NCI-H526 treated with DMSO at 0.1 percent for 48 hours (cell line): ENCODE measurements around the gene ASF1B.
A peak's percentile ranks its signal among the peaks of the same experiment; 100 is the strongest.

Experiments used
- DNase-seq: peaks from one replicate; lab custom pipeline; 2025; lab: John Stamatoyannopoulos, UW

The ASF1B gene

DNA sequence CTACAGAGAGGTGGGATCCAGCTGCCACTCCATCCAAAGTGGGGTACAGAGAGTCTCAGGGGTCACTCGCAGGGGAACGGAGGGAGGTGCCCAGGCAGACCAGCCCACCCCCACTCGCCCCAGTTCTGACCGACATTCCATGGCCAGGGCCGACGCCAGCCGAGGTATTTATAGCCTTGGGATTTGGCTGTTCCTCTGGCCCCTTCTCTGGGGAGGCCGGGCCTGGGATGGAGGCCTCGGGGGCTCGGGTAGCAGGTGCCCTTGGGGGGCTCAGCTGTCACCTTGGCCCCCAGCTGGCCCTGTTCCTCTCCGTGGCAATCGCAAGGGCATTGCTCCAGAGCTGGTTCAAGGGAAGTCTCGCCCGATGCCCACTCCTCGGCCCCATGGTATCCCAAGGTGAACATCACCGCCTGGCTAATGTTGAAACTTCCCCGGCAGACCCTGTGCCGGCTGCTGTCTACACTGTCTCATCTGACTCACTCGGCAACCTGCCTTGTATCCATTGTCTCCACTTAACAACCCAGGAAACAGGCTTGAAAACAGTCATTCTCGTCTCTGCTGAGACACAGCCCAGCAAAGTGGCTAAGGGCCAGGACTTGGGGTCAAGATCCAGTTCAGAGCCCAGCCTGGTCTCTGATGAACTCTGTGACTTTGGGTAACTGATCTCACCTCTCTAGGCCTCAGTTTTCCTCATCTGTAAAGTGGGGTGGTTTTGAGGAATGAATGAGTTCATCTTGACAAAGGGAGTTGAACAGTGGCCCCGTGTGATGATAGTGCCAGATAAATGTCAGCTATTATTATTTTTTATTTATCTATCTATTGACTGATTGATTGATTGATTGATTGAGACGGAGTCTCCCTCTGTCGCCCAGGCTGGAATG is 28.6 kb downstream of the ASF1B start:
- no peak for DNase-seq

DNA sequence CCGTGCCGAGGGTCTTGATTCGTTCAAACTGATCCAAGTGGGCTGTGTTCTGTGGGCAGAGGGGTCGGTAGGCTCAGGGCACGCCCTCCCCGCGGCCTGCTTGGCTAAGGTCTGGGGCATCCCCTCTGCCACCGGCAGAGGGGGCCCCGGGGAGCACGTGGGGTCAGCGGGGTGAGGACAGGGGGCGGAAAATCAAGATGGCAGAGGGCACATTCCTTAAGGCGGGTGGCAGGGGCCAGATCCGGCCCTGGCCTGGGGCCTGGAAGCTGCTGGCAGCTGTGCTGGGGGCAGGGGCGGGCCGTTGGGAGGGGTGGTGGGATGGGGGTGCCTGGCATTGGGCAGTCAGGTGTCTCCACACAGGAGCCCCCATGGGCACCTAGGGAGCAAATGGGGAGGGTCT is 29.5 kb downstream of the ASF1B start:
- DNase-seq: no peak

DNA sequence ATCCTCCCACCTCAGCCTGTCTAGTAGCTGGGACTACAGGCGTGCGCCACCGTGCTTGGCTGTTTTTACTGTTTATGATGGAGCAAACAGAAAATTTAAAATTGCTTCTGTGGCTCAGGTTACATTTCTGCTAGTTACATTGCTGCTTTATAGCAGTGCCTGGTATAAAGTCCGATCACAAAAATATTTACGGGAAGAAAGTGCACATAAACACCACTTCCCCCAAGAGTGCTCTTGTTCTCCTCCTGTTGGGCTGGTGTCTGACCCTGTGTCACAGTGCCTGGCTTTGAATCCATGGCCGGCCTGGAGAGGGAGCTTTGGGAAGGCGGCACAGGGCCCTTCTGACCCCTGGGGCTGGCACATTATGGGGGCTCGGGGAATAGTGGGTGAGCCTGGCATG is 30.7 kb downstream of the ASF1B start:
- DNase-seq: no peak

DNA sequence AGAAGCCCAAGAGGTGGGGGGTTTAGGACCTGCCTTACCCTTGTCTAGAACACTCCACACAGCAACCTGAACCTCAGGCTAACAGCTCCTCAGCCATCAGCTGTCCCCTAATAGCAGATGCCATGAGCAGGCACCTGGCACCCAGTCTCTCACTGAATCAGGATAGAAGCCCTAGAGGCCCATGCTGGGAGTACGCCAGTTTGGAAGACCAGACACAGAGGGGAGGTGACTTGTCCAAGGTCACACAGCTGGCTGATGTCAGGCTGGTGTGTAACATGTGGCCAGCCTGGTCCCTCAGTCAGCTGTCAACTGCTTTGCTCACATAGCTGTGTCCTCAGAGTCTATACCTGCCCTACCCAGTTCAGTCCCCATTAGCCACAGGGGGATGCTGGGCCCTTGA is 33.1 kb downstream of the ASF1B start:
- DNase-seq: no peak

DNA sequence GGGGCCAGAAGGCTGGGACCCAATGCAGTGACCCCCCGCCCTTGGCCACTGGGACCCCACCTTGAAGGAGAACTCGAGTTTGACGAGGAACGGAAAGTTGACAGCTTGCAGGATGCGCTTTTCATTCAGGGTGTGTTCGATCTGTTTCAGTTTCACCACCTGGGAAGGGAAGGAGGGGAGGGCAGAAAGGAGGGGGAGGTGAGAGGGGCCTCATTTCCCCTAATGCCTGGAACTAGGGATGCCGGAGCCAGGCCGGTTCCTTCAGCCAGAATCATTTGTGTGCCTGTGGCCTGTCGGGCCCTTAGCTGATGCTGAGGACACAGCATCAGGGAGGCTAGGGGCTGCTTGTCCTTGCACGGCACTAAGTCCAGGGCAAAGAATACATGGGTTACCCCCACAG is 33.6 kb downstream of the ASF1B start:
- no peak for DNase-seq

DNA sequence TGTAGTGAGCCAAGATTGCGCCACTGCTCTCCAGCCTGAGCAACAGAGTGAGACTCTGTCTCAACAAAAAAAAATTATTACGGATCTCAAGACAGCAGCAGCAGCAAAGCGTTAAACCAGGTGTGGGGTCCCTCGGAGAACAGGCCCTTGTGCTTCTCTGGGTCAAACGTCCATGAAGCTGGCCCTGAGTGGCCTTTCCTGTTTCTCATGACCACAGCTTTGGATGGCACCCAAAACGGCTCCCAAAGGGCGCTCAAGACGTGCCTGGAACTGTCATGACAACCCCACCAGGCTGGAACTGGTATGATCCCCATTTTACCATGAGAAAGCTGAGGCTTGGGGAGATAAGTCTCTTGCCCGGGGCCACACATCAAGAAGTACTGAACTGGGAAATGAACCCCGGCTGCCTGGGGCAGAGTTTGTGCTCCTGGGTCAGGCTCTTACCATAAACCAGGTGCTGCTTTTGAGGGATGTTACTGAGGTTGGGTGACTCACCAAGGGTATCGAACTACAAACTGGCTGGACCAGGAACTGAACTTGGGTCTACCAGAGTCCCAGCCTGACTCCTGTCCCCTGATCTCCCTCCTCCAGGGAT is 34.2 kb downstream of the ASF1B start:
- no peak for DNase-seq

DNA sequence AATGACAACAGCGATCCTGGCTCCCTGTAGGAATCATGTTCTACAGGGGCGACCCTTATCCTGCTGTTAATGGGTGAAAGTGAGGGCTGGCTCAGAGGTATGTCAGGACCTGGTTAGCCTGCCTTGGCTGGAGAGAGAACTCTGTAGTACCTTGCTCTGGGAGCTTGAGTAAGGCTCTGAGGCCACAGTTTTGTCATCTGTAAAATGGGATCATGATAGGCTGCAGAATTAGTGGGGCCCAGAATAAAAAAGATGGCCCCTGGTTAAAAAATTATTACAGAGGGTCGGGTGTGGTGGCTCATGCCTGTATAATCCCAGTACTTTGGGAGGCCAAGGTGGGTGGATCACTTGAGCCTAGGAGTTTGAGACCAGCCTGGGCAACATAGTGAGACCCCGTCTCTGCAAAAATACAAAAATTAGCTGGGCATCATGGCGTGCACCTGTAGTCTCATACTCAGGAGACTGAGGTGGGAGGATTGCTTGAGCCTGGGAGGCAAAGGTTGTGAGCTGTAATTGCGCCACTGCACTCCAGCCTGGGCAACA is 35.3 kb downstream of the ASF1B start:
- DNase-seq: no peak

DNA sequence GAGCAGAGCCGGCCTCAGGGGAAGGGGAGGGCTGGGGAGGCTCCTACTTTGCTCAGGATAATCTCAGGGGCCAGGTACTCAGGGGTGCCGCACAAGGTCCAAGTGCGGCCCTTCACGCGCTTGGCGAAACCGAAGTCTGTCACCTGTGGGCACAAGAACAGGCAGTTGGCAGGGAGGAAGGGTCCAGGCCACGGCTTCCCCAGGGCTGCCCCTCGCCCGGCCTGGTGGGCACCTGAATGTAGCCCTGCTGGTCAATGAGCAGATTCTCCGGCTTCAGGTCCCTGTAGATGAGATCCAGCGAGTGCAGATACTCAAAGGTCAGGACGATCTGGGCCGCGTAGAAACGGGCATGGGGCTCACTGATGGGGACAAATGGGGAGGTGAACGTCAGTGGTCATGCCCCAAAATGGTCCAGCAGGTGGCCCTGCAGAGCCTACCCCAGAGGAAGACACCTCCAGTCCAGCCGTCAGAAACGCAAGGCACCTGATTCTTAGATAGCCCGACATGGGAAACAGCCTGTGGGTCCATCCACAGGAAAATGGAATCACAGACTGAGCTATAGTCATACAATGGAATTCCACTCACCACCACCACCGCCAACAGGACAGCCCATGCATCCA is 38.7 kb downstream of the ASF1B start:
- no peak for DNase-seq

DNA sequence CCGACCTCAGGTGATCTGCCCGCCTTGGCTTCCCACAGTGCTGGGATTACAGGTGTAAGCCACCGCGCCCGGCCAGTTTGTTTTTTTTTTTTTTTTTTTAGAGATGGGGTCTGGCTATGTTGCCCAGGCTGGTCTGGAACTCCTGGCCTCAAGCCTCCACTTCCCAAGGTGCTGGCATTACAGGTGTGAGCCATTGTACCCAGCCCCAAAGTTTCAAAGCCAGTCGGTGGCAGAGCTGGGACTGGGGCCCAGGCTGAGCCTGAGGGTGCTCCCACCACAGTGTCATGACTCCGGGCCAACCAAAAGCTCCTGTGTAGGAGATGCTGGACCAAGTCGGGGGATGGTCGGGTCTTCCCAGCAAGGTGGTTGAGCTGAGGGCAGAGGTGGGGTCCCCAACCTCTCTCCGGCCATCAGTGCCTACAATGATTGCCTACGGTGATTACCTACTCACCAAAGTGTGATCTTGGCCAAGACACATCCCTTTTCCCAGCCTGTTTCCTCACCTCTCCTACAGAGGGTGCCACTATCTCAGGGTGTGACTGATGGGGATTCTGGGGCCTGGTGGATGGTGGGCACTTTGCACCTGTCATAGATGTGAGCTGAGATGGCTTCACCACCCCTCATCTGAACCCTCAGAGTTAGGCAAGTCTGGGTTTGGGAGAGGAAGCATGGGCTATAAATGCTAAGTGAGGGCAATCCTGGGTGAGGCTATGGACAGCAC is 40.0 kb downstream of the ASF1B start:
- DNase-seq: no peak

DNA sequence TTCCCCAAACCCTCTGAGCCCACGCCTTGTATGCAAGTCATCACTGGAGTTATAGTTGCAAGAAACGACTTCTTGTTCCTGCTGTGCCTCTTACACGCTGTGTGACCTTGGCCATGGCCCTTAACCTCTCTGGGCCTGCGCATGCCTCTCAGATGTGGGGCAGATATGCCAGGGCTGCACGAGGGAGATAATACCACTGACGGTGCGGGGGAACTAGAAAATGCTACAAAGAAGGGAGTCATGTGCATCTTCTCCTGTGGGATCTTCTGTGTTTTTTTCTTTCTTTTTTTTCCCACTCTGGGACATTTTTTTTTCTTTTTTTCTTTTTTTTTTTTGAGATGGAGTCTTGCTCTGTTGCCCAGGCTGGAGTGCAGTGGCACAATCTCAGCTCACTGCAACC is 41.5 kb downstream of the ASF1B start:
- DNase-seq: no peak

DNA sequence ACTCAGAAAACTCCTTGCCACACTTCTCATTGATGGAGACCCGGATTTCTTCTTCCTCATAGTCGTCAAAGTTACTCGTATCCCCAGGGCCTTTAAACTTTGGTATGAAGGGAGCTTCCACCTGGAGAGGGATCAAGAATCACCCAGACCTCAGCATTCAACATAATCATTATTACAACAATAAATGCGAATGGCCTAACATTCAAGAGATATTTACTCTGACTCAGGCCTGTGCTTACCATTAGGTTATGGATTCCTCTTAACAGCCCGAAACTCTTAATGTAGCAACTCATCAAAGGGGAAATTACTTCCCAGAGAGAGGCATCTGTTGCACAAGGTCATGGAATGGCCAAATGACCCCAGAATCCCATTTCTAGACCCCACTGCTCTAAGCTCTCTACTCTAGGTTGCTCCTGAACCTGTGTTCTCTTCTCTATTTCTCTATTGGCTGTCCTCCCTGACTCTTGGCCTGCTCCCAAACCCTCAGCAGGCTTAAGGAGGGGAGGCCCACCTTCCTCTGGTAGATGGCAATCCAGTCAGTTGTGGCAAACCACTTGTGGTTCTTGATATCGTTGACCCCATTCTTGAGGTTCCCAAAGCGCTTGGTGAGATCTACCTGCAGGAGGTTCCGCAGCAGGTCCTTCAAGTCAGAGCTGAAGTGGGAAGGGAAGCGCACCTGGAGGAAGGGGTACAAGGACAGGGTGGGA is 43.1 kb downstream of the ASF1B start:
- DNase-seq: no peak

DNA sequence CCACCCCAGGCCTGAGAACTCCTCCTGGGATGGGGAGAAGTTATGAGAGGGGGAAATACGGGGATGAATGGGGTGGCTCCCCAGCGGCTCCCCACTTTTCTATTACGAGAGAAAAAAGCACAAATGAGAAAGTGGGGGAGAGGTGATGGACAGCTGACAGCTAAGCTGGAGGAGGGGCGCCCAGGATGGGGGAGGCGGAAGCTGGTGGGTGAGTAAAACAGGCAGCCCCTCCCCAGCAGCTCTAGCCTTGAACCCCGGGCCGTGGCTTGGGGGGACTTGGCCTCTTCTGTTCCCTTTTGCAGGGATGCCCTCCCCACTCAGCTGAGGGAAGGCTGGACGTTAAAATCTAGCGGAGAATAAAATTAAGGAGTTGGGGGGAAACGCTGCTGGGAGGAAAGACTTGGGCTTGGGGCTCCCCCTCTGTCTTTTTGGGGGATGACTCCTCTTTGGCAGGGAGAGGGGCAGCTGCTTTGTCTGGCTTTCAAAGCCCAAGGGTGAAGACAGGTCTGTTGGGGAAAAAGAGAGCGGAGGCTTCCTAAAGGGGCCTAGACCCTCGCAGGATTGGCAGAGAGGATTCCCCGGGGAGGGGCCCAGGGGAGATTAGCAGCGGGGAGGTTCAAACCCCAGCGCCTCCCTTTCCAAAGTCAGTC is 44.5 kb downstream of the ASF1B start:
- no peak for DNase-seq

DNA sequence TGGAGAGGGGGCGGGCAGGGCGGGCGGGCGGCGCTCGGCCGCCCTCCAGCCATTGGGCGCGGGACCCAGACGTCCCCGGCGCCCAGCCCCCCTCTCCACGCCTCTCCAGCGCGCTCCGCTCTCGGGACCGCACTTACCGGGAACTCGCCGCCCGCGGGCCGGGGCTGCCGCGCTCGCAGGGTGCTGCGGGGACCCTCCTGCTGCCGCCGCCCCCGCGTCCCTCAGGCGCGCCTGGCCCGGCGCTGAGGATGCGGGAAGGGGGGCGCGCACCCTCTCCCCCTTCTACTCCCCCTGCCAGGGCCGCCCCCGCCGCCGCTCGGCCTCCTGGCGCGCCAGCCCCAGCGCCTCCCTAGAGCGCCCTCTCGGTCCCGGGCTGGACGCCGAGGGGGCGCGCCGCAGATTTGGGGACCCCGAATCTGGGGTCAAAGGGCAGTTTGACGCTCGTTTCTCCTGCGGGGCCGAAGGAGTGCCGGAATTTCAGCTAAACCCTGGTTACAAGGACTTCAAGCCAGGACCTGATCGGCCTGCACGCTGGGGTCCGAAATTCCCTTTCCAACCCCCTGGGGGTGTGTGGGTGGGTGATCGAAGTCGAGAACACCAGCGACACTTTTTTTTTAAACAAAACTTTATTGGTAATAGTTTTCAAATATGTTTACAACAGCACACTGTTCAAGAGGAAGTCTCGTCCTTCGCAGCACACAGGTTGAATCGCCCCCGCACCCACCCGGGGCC is 45.1 kb downstream of the ASF1B start:
- DNase-seq: no peak

DNA sequence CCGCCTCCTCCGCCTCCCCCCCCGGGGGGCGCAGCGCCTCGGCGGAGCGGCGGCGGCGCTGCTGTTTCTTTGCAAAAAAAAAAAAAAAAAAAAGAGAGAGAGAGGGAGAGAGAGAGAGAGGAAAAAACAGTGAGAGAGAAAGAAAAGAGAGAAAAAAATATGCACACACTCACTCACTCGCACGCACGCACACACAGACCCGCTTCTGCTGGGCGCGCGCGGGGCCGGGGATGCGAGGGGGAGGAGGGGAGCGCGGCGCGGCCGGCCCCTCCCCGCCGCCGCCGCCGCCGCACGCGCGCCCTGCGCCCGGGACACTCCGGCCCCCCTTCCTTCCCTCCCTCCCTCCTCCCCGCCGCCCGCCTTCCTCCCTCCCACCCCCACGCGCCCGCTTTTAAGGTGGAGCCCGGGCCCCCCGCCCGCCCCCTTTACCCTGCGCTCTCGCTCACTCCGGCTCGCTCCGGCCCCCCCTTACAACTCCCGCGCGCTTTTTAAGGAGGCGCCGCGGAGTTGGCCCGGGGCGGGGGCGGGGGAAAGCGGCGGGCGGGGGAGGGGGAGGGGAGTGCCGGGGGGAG is 45.8 kb downstream of the ASF1B start, which contains the start of gene SAMD1:
TSS of gene SAMD1 (minus strand) at position 243 of the 572 bp plus-strand sequence.
- peak; percentile 14 for DNase-seq

DNA sequence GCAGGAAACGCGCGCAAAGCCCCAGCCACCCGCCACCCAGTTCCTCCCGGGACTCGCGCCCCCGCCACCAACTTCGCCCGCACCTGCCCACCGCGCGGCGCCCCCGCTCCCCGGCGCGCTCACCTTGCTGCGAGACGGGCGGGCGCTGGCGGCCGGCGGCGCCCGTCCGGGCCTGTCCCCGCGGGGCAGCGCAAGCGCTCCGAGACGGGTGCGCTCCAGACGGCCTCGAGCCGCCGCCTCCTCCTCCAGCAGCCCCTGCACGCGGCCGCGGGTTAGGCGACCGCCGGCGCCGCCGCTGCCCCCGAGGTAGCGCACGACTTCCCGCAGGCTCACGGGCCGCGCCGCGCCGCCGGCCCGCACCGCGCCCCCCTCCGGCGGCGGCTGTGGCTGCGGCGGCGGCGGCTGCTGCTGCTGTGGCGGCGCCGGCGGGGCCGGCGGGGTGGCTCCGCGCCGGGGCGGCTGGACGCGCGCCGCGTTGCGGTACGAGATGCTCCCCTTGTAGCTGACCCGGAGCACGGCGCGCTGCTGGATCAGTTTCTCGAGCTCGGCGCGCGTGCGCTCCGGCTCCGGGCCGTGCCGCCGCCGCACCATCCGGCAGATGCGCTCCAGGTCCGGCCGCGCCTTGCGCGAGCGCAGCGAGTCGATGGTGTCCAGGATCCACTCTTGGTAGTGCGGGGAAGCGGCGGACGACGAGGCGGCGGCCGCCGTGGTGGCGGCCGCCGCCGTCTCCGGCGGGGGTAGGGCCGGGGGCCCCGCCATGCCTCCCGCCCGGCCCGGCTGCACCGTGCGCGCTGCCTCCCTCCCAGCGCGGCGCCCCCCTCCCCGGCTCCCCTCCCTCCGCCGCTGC is 46.5 kb downstream of the ASF1B start:
- DNase-seq: no peak

DNA sequence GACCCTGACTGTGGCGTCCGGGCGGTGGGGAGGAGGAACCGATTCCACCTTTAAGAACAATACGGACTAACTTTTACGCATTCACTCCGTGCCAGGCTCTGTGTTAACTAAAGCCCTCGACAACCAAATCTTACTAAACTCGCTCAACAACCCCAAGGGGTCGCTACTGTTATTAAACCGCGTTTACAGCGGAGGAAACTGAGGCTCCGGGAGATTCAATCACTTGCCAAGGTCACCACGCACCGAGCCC is 47.1 kb downstream of the ASF1B start:
- no peak for DNase-seq

DNA sequence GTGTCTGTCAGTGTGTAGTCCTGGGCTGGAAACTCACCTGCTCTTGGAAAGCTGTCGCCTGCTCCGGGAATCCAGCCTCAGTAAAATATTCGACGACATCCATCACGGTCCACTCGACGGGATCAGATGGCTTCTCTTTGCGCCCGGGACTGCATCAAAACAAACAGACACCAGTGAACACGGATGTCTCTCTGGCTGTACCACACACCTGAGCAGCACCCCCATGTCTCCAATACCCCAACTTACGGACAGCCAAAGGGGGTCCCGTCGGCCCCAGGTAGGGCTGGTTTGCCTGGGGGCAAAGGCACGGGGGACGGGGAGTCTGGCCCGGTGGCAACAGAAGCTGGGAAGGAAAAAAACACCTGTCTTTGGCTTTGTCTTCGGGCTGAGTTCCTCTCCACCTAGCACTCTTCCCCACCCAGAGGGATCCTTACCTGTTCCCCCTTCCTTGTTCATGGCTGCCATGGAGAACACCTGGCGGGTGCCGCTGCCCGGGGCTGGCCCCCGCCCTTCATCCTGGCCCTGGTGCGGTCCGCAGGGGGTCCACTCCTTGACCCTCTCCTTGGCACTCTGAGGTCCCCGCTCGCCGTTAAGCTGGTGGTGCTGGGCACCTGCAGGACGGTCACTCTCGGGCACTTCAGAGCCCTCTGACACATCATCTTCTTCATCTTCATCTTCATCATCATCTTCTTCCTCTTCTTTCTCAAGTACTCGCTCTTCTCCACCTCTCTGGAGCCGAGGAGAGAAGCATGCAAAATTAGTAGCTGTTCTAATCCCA is 47.6 kb downstream of the ASF1B start:
- no peak for DNase-seq

DNA sequence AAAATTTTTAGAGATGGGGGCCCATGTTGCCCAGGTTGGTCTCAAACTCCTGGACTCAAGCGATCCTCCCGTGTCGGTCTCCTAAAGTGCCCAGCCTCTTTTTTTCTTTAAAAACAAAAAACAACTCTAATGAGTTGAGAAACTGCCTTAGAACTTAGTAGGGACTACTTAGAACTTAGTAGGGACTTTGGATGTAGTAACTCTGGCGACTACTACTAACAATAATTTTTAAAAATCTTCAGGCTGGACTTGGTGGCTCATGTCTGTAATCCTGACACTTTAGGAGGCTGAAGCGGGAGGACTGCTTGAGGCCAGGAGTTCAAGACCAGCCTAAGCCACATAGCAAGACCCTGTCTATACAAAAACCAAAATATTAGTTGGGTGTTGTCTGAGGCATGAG is 50.3 kb downstream of the ASF1B start:
- no peak for DNase-seq
